ENCODE results near the gene ENOSF1.

ENOSF1 gene

DNA sequence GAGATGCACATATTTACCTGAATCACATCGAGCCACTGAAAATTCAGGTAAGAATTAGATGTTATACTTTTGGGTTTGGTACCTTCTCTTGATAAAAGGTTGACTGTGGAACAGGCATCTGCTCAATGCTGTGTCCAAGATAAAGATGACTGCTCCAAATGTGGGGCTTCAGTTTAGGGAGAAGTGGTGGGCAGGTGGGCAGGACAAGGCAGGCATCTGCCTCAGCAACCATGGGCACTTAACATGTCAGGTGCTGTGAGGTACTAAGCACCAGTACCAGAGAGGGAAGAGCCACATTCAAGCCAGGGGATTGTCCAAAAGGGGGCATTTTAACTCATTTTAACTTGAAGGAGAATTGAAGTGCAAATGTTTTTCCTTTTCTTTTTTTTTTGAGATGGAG lies 41.0 kb downstream of the ENOSF1 start:
- no peak for DNase-seq (ENCODE audit: low read depth)

DNA sequence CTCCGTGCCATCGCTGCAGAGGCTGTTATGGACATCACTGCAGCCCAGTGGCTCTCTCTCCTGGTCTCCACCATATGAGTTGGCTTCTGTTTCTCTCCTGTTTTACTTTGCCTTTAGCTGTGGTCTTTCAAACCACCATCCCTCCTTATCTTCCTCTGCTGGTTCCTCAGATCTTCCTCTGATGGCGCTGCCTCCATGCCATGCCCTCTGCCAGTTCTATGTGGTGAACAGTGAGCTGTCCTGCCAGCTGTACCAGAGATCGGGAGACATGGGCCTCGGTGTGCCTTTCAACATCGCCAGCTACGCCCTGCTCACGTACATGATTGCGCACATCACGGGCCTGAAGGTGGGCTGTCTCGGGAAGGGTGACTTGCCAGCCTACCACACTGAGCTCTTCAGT lies 41.9 kb downstream of the ENOSF1 start:
- DNase-seq (ENCODE audit: low read depth) = no peak

DNA sequence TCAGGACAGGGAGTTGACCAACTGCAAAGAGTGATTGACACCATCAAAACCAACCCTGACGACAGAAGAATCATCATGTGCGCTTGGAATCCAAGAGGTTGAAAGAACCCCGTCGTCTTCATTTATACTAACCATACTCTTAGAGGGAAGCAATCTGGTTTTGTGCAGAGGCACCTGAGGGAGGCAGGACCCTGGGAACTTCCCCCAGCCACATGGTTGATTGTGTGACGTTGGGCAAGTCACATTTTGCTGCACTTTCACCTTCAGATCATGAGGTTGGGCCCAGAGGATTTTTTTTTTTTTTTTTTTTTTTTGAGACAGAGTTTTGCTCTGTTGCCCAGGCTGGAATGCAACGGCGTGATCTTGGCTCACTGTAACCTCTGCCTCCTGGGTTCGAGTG lies 43.4 kb downstream of the ENOSF1 start:
- DNase-seq (ENCODE audit: low read depth) = no peak

GRCh38 chr18:668260-668659 lies 44.2 kb downstream of the ENOSF1 start:
- no peak for DNase-seq (ENCODE audit: low read depth)

DNA sequence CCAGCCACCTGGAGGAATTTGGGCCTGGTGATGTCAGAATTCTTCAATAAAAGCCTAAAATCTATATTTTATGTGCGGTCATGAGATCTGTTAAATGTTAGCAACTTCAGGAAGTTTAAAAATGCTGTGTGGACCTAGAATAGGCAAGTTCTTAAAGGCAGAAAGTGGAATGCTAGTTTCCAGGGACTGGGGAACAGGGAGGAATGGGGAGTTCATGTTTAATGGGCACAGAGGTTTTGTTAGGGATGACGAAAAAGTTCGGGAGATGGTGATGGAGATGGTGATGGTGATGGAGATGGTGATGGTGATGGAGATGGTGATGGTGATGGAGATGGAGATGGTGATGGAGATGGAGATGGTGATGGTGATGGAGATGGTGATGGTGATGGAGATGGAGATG lies 45.8 kb downstream of the ENOSF1 start:
- DNase-seq (ENCODE audit: low read depth) = no peak

GRCh38 chr18:666177-666576 lies 46.3 kb downstream of the ENOSF1 start:
- no peak for DNase-seq (ENCODE audit: low read depth)

DNA sequence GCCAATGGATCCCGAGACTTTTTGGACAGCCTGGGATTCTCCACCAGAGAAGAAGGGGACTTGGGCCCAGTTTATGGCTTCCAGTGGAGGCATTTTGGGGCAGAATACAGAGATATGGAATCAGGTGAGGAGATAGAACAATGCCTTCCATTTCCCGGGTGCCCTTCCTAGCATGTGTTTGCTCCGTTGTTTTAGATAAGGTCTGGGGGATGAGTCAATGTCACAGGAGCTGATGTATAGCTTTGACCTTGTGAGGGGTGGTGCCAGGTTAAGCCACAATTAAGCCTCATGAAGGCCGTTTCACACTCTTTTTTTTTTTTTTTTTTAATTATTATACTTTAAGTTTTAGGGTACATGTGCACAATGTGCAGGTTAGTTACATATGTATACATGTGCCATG lies 50.2 kb downstream of the ENOSF1 start:
- no peak for DNase-seq (ENCODE audit: low read depth)

DNA sequence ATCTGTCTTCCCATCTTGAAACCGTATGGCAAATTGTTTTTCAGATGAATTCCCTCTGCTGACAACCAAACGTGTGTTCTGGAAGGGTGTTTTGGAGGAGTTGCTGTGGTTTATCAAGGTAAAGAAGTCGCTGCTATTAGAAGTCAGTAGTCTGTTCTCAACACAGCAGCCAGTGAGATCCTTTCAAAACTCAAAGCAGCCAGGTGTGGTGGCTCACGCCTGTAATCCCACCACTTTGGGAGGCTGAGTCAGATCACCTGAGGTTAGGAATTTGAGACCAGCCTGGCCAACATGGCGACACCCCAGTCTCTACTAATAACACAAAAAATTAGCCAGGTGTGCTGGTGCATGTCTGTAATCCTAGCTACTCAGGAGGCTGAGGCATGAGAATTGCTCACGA lies 52.8 kb downstream of the ENOSF1 start:
- DNase-seq (ENCODE audit: low read depth) = no peak

GRCh38 chr18:658947-659533 lies 53.4 kb downstream of the ENOSF1 start:
- no peak for DNase-seq (ENCODE audit: low read depth)

DNA sequence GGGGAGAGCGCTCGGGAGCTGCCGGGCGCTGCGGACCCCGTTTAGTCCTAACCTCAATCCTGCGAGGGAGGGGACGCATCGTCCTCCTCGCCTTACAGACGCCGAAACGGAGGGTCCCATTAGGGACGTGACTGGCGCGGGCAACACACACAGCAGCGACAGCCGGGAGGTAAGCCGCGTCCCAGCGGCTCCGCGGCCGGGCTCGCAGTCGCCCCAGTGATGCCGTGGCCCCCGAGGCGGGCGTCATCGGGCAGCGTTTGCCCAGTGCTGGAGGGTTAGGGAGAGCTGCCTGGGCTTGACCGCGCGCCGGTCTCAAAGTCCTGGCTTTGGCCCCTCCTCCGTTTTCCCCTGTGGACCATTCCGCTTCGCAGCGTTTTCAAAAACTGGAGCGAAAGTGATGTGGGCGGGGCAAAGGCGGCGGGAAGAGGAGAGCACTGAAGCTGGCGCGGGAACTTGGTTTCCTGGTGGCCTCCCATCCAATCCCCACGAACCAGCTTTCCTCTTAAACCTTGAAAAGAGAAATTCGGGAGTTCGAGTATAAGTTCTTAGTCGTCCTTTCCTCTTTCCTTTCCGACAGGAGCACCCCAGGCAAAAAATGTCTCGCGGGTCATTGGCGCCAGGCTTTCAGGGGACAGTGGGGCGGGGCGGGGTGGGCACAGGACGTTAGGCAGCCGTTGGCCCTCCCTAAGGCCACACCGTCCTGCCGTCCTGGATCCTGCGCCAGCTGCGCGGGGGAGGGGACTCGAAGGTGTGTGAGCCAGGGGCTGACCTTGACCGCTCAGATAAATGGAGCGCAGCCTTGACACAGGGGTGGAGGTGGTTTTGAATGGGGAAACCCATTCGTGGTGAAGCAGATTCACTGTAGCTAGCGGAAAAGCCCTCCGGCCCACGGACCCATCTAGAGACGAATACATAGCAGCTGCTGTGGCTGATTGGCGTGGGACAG lies 54.2 kb downstream of the ENOSF1 start:
- DNase-seq (ENCODE audit: low read depth) = no peak

GRCh38 chr18:657311-658000 lies 55.0 kb downstream of the ENOSF1 start, which contains the start of gene TYMS:
Gene TYMS, plus strand, starts transcription at chr18:657653. Its CDS starts 90 bp downstream, at chr18:657743.
- no peak for DNase-seq (ENCODE audit: low read depth)

- no peak for DNase-seq (ENCODE audit: low read depth)
These were observed 57.0 kb downstream of the ENOSF1 start for GRCh38 chr18:655445-655844.

GRCh38 chr18:654601-655000 lies 57.8 kb downstream of the ENOSF1 start:
- DNase-seq (ENCODE audit: low read depth) = no peak

GRCh38 chr18:653512-653911 lies 58.9 kb downstream of the ENOSF1 start:
- DNase-seq (ENCODE audit: low read depth) = no peak

DNA sequence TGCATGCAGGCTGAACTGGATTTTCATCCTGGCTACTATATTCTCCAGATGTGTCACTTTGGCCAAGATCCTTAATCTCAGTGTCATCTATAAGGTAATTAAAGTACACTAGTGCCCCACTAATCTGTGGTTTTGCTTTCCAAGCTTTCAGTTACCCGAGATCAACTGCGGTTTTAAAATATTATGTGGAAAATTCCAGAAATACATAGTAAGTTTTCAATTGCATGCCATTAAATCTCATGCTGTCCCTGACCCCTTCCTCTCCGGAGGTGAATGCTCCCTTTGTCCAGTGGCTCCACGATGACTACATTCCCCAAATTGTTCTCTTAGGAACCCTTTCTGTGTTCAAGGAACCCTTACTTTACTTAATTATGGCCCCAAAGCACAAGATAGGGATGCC lies 60.3 kb downstream of the ENOSF1 start:
- no peak for DNase-seq (ENCODE audit: low read depth)

- DNase-seq (ENCODE audit: low read depth) = no peak
These were observed 62.0 kb downstream of the ENOSF1 start for GRCh38 chr18:650428-650858.

DNA sequence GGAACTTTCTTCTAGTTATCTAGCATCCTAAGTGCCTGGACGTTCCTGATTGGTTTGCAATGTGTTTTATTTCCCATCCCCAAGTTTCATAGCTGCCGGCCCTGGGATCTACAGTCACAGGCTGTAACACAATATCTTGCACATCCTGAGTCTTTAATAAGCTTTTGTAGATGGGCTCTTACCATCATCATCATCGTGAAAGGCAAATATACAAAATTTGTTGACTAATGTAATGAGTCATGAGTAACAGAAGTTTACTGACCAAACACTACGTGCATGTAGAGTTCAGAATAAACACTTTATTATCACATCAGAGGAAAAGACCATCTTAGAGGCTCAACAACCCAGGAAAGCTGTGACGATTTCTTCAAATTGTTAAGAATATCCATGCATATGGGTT lies 63.1 kb downstream of the ENOSF1 start:
- no peak for DNase-seq (ENCODE audit: low read depth)

- DNase-seq (ENCODE audit: low read depth) = no peak
These were observed 65.1 kb downstream of the ENOSF1 start for GRCh38 chr18:647304-647703.

- DNase-seq (ENCODE audit: low read depth) = no peak
These were observed 67.9 kb downstream of the ENOSF1 start for GRCh38 chr18:644395-645004.

DNA sequence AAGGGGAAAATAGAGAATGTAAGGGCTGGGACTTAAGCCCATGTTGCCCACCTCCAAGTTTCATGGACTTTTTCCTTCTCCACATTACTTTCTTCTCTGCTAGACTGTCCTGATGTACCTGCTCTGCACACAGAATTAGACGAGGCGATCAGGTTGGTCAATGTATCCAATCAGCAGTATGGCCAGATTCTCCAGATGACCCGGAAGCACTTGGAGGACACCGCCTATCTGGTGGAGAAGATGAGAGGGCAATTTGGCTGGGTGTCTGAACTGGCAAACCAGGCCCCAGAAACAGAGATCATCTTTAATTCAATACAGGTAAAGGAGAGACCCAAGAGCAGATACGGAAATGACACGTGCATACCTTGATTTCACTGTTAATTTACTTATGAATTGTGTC lies 71.2 kb downstream of the ENOSF1 start:
- no peak for DNase-seq (ENCODE audit: low read depth)

GRCh38 chr18:635171-635570 lies 77.3 kb downstream of the ENOSF1 start:
- no peak for DNase-seq (ENCODE audit: low read depth)

GRCh38 chr18:634551-635045 lies 77.8 kb downstream of the ENOSF1 start:
- no peak for DNase-seq (ENCODE audit: low read depth)

All from stimulated activated CD4-positive, alpha-beta T cell treated with anti-CD3 and anti-CD28 coated beads, Interleukin-2, amount 100 ng/mL, for 4 hours (primary cell).